Activated CD8-positive, alpha-beta T cell treated with anti-CD3 and anti-CD28 coated beads, Interleukin-2, amount 10 ng/mL, durations not matched to agents 7 days and 5 days (primary cell): Measurements from ENCODE around the gene SETD1B. TPM values are rescaled to one million over a fixed set of nuclear protein-coding genes. Genes with fewer than 3 reads are reported as not detected.

ENCODE experiments used
- ATAC-seq: fragments of 150-1000 bp; cut with Tn5 transposase; one replicate; pipeline ENCODE4 v1.10.0; 2021; ENCODE audit warnings: moderate library complexity
- CTCF ChIA-PET: fragments of 350-600 bp; sonication (Branson Sonifier 250); formaldehyde crosslinking; loops from one replicate; lab custom pipeline; 2021; ENCODE audit warnings: antibody characterized with exemption; lab: Charles Lee
- POLR2A ChIA-PET: fragments of 350-600 bp; sonication (Branson Sonifier 250); formaldehyde crosslinking; loops from one replicate; lab custom pipeline; 2021; ENCODE audit warnings: antibody characterized with exemption; lab: Charles Lee
- DNase-seq: peaks from one replicate; pipeline ENCODE4 v3.0.0-alpha.2; 2020
- H3K27ac Mint-ChIP-seq: one replicate; pipeline ENCODE4 v1.8.0; 2021; ENCODE audit warnings: mild to moderate bottlenecking, mixed read lengths
- H3K27me3 Mint-ChIP-seq: one replicate; pipeline ENCODE4 v1.8.0; 2021; ENCODE audit warnings: low read depth, mixed read lengths
- H3K36me3 Mint-ChIP-seq: one replicate; pipeline ENCODE4 v1.8.0; 2021; ENCODE audit warnings: low read depth, mixed read lengths
- H3K4me1 Mint-ChIP-seq: one replicate; pipeline ENCODE4 v1.8.0; 2021; ENCODE audit warnings: low read depth, mixed read lengths
- H3K4me3 Mint-ChIP-seq: one replicate; pipeline ENCODE4 v1.8.0; 2021; ENCODE audit warnings: mild to moderate bottlenecking, mixed read lengths
- H3K9me3 Mint-ChIP-seq: one replicate; pipeline ENCODE4 v1.8.0; 2022; ENCODE audit warnings: mixed read lengths; ENCODE audit not compliant: insufficient read depth
- total RNA-seq, 2 experiments: library from RNA; stranded (reverse); gene quantifications; one replicate each; pipeline ENCODE4 v1.2.3, GENCODE V29; 2021

Gene SETD1B
- total RNA-seq, 2 experiments from 2014 or later: 30.0 to 30.9 TPM

DNA sequence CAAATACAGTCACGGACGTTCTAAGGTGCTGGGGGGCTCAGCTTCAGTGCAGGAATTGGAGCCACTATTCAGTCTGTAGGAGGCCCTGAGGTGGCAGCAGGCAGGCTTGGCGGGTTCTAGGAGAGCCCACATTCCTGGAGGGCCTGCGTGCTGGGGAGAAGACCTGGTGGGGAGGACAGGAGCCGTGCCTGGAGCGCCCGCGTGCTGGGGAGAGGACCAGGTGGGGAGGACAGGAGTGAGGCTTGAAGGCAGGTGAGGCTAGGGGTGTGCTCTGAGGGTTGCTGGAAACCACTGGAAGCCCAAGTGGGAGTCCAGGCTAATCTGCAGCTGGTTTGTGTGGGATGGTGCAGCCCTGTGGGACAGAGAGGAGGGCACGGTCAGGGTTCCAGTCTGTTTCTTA lies 33.4 kb upstream of the SETD1B start:
- no peak overlapping the region for H3K27ac Mint-ChIP-seq
- DNase-seq (no peak), ATAC-seq (no peak)
- POLR2A ChIA-PET: no interaction called here
- no peaks in the 10 kb centered on the region for H3K9me3 Mint-ChIP-seq
- H3K27me3 Mint-ChIP-seq: no peaks in the 10 kb centered on the region
- CTCF ChIA-PET: interaction anchor here (0.5 to 3.9 kb wide), 2 partner anchors 24 to 420 kb away, joined by 3 to 25 read pairs; partner anchors contain the start of gene RHOF
- H3K36me3 Mint-ChIP-seq: no peaks in the 10 kb centered on the region
- H3K4me1 Mint-ChIP-seq: peaks cover 16% of the 10 kb centered on the region
- no peak overlapping the region for H3K4me3 Mint-ChIP-seq

DNA sequence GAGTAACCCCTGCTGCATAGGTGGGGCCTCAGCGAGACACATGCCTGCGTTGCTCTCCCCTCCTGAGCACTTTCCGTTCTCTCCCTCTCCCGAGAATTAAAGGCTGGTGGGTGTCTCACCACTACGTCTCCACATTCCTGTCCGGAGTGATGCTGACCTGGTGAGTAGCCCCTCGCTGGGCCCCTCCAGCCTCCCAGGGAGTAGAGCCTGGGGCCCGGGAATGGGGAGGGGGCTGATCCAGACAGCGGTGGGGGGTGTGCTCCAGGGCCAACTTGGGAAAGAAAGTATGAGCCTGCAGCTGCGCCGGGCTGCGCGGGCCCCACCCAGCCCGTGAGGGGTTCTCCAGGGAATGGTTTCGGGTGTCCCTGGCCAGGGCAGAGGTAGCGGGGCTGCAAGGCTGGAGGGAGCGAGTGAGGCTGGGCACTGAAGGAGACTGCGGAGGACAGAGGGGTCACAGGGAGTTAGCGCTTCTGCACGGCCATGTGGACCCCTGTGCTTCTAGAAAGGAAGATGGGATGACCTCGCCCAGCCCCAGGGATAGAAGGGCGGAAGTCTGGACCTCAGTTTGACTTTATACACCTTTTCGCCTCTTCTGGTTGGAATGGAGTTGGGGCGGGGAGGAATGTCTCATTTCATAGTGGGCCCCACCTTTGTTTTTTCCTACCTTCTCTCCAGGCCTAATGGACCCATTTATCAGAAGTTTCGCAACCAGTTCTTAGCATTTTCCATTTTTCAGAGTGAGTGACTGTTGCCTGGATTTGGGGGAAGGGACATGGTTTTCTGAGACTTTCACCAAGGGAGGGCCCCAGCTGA lies 32.8 kb upstream of the SETD1B start:
- ATAC-seq (no peak), DNase-seq (no peak)
- H3K9me3 Mint-ChIP-seq: no peaks in the 10 kb centered on the region
- H3K4me1 Mint-ChIP-seq: peaks cover 16% of the 10 kb centered on the region
- ChIA-PET POLR2A (no interaction called here), CTCF (interaction anchor here (3.9 to 16.1 kb wide), 2 partner anchors 21 to 23 kb away, joined by 25 to 581 read pairs; partner anchors contain the start of gene RHOF)
- no peak overlapping the region for H3K4me3 Mint-ChIP-seq
- H3K27ac Mint-ChIP-seq: no peak overlapping the region
- no peaks in the 10 kb centered on the region for H3K36me3 Mint-ChIP-seq
- H3K27me3 Mint-ChIP-seq: no peaks in the 10 kb centered on the region

DNA sequence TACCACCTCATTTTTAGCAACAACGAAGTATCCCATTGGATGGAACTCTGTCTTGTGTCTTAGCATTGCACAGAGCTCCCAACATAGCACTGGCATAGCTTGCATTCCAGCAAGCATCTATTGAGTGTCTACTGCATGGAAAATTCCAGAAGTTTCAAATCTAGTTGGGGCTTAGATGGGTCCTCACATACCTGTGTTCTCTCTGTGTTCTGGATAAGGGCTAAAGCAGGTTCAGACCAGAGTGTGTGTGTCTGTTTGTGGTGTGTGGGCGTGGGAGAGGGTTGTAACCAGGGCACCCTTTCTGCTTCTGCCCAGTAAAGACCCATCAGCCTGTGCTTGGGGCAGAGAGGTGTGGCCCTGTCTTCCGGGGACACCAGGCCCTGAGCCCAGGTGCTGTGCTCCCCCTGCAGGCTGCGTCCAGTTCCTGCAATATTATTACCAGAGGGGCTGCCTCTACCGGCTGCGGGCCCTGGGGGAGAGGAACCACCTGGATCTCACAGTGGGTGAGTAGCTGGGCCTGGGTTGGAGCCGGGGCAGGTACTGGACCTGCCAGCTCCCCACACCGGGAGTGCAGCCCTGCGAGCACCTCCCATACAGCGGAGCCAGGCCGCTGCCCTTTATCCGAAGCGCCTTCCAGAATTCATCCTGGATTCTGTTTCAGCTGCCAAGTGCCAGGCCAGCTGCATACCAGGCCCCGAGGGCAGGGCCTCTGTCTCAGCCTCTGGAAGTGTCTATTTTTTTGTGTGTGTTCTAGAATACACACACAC lies 30.6 kb upstream of the SETD1B start:
- H3K4me3 Mint-ChIP-seq: no peak overlapping the region
- ChIA-PET POLR2A (interaction anchor here (0.8 to 6.0 kb wide), 3 partner anchors 16 to 61 kb away, joined by 3 to 46 read pairs (median 4); partner anchors contain the start of gene RHOF), CTCF (interaction anchor here (0.6 to 16.1 kb wide), 23 partner anchors 9 to 220 kb away, joined by 3 to 581 read pairs (median 5); partner anchors contain the start of genes PSMD9, RHOF and TMEM120B)
- peaks cover 2% of the 10 kb centered on the region for H3K36me3 Mint-ChIP-seq
- ATAC-seq: peak; percentile 87
- peak overlapping the region; percentile 69 for H3K27ac Mint-ChIP-seq
- peak; percentile 90 for DNase-seq
- no peaks in the 10 kb centered on the region for H3K27me3 Mint-ChIP-seq
- H3K4me1 Mint-ChIP-seq: peaks cover 23% of the 10 kb centered on the region
- H3K9me3 Mint-ChIP-seq: no peaks in the 10 kb centered on the region

DNA sequence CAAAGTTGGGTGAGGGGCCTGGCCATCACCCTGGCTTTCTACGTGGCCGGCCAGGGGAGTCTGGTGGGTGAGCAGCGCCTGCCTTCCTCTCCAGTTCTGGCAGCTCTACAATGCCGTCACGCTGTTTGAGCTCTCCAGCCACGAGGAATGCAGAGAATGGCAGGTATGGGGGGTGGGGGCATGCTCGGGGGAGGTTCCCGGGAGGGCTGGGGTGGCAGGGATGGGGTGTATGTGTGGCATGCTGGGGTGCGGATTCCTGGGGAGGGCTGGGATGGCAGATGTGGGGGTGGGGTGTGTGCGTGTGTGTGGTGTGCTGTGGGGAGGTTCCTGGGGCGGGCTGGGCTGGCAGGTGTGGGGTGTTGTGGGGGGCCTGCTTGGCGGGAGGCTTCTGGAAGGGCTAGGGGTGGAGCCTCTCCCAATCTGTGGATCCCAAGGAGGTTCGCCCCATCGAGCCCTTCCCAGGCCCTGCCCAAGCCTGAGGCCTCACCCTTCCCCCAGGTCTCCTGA lies 28.8 kb upstream of the SETD1B start:
- Mint-ChIP-seq H3K4me3 (no peak overlapping the region), H3K4me1 (peaks cover 26% of the 10 kb centered on the region), H3K27ac (peak overlapping the region; percentile 20), H3K27me3 (no peaks in the 10 kb centered on the region), H3K36me3 (peaks cover 13% of the 10 kb centered on the region), H3K9me3 (no peaks in the 10 kb centered on the region)
- DNase-seq (no peak), ATAC-seq (no peak)
- CTCF ChIA-PET: interaction anchor here (1.1 to 16.1 kb wide), 7 partner anchors 7 to 114 kb away, joined by 3 to 581 read pairs (median 17); partner anchors contain the start of genes RHOF and TMEM120B
- POLR2A ChIA-PET: interaction anchor here (1.1 to 6.0 kb wide), 2 partner anchors 19 to 62 kb away, joined by 4 to 46 read pairs; partner anchors contain the start of genes RHOF and TMEM120B

DNA sequence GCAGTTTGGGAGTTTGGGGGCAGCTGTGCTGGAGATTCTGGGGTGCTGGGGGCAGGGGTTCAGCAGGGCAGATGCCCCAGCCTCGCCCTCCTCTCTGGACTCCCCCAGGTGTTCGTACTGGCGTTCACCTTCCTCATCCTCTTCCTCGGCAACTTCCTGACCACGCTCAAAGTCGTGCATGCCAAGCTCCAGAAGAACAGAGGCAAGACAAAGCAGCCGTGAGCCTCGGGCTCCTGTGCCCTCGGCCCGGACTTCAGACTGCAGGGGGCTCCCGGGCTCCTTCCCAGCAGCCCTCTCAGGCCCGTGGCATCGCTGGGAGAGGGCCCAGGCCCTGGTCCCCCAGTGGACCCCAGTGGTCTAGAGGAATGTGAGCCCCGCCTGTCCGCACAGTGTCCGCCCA lies 28.3 kb upstream of the SETD1B start:
- Mint-ChIP-seq H3K36me3 (peaks cover 16% of the 10 kb centered on the region), H3K4me3 (no peak overlapping the region), H3K4me1 (peaks cover 26% of the 10 kb centered on the region), H3K27me3 (no peaks in the 10 kb centered on the region), H3K27ac (no peak overlapping the region), H3K9me3 (no peaks in the 10 kb centered on the region)
- DNase-seq (no peak), ATAC-seq (no peak)
- ChIA-PET CTCF (interaction anchor here (1.1 to 16.1 kb wide), 7 partner anchors 16 to 113 kb away, joined by 3 to 581 read pairs (median 14); partner anchors contain the start of genes RHOF and TMEM120B), POLR2A (interaction anchor here (2.0 to 6.0 kb wide), 2 partner anchors 11 to 18 kb away, joined by 8 to 46 read pairs; partner anchors contain the start of gene RHOF)

DNA sequence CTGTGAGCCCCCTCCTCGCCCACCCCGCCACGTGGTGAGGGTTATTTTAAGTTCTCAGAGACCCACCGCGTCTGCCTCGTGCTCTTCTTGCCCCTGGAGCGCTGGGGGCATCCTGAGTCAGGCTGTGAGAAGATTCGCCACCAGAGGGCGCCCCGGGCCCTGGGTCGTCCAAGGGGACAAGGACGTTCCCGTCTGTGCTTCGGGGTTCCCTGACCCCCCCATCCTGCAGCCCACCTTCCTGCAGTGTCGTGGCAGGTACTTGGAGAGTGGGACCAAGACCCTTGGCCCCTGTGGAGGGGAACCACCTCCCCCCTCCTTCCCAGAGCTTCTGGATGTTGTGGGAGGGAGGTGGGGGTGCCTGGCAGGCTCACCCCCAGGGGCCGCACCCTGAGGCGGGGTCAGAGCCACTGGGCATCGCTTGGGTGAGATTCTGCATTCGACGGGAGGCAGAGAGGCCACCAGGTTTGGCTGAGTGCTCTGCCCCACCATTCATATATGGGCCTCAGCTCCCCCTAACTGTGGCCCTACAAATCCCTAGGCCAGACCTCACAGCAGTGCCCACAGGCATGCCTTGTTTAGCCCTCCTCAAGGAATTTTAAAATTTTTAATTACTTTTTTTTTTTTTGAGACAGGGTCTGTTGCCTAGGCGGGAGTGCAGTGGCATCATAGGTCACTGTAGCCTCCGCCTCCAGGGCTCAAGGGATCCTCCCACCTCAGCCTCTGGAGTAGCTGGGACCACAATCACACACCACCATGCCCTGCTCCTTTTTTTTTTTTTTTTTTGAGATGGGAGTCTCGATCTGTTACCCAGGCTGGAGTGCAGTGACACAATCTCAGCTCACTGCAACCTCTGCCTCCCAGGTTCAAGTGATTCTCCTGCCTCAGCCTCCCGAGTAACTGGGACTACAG lies 27.4 kb upstream of the SETD1B start:
- Mint-ChIP-seq H3K4me3 (no peak overlapping the region), H3K36me3 (peaks cover 20% of the 10 kb centered on the region), H3K27ac (peak overlapping the region; percentile 63), H3K9me3 (no peaks in the 10 kb centered on the region), H3K27me3 (no peaks in the 10 kb centered on the region), H3K4me1 (peaks cover 26% of the 10 kb centered on the region)
- ATAC-seq: peak; percentile 80
- CTCF ChIA-PET: interaction anchor here (0.7 to 16.1 kb wide), 13 partner anchors 15 to 113 kb away, joined by 3 to 581 read pairs (median 4); partner anchors contain the start of genes RHOF and TMEM120B
- DNase-seq: peak; percentile 92
- POLR2A ChIA-PET: interaction anchor here (2.0 to 6.0 kb wide), 2 partner anchors 10 to 17 kb away, joined by 8 to 46 read pairs; partner anchors contain the start of gene RHOF

DNA sequence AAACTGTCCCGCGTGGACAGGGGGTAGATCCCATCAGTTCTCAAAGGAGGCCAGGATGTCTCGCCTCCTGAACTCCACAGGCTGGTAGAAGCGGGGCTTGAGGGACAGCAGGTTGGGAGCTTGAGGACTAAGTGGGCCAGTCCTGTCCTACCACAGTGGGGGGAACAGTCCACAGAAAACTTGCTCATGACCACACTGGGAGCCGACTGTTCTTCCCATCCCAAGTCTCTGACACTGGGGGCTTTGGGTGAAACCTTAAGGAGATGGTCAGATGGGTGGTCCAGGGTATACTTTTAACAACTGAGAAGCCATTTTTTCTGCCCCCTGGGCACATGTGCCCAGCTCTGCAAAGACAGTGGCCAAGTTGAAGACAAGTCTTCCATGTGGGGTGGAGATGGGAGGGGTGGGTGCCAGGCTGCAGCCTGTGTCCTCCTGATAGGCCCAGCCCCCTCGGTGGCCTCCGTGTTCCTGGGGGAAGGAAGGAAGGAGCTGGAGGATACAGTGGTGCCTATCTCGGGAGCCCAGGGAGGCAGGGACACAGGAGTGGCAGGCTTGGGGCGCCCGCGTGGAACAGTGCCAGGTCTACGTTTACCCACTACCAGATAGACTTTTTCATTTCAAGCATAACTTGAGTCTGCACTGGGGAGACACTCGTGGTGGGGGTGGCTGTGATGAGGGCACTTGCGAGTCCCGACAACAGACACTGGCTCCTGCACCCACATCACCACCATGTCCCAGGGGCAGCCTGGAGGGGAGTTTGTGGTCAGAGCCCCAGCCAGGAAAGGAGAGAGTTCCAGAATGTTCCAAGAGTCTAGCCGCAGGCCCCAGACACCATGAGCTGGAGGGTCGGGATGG lies 25.0 kb upstream of the SETD1B start:
- no peak for ATAC-seq
- peaks cover 33% of the 10 kb centered on the region for H3K4me1 Mint-ChIP-seq
- peaks cover 37% of the 10 kb centered on the region for H3K36me3 Mint-ChIP-seq
- H3K4me3 Mint-ChIP-seq: no peak overlapping the region
- POLR2A ChIA-PET: interaction anchor here (1.1 to 26.9 kb wide), 4 partner anchors 11 to 27 kb away, joined by 4 to 543 read pairs (median 6); partner anchors contain the start of genes RHOF and SETD1B
- DNase-seq: no peak
- peak overlapping the region; percentile 52 for H3K27ac Mint-ChIP-seq
- H3K27me3 Mint-ChIP-seq: no peaks in the 10 kb centered on the region
- CTCF ChIA-PET: interaction anchor here (16.1 to 26.5 kb wide), 2 partner anchors 13 to 27 kb away, joined by 581 to 956 read pairs; partner anchors contain the start of genes RHOF and SETD1B
- no peaks in the 10 kb centered on the region for H3K9me3 Mint-ChIP-seq

DNA sequence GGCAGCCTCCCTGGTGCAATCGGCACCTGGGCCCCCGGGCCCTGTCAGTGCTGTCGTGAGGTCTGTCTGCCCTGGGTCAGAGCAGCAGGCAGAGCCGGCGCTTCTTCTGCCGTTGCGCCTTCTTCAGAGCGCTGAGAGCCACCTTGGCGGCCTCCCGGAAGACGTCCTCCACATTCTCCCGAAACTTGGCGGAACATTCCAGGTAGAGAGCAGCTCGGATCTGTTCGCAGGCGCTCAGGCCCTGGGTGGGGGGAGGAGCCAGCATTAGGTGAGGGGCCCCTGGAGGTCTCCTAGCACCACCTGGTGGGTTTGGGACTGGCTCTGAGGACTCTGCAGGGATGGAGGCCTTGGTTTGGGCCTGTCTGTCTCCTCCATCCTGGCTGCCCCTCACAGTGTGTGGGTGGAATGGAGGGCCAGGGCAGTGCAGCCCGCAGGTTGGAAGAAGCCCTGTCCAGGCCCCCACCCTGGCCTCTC lies 24.4 kb upstream of the SETD1B start:
- Mint-ChIP-seq H3K4me3 (no peak overlapping the region), H3K27me3 (no peaks in the 10 kb centered on the region), H3K27ac (no peak overlapping the region), H3K36me3 (peaks cover 41% of the 10 kb centered on the region), H3K4me1 (peaks cover 39% of the 10 kb centered on the region), H3K9me3 (no peaks in the 10 kb centered on the region)
- DNase-seq (no peak), ATAC-seq (no peak)
- CTCF ChIA-PET: interaction anchor here (16.1 to 26.5 kb wide), 2 partner anchors 12 to 26 kb away, joined by 581 to 956 read pairs; partner anchors contain the start of genes RHOF and SETD1B
- POLR2A ChIA-PET: interaction anchor here (1.1 to 26.9 kb wide), 3 partner anchors 12 to 26 kb away, joined by 4 to 543 read pairs (median 6); partner anchors contain the start of genes RHOF and SETD1B

DNA sequence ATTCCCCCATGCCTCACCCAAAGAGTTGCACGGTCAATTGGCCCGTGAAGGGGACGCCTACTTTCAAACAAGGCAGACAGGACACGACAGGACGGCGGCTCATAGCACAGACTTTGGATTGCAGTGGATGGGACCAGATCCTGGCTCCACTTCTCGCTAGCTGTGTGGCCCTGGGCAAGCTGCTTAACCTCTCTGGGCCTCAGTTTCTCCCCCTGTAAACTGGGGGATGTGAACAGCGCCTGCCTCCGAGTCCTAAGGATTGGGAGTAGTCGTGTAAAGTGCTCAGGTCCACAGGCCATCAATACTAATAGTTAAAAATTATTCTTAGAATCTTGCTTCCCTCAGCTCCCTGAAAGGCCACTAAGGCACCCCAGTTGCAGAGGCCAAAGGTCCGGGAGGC lies 23.4 kb upstream of the SETD1B start:
- POLR2A ChIA-PET: interaction anchor here (0.7 to 26.9 kb wide), 4 partner anchors 9 to 243 kb away, joined by 3 to 543 read pairs (median 31); partner anchors contain the start of genes RHOF and SETD1B
- peak overlapping the region; percentile 43 for H3K27ac Mint-ChIP-seq

More for the DNA sequence above, 23.4 kb upstream of the SETD1B start:
- Mint-ChIP-seq H3K36me3 (peaks cover 49% of the 10 kb centered on the region), H3K27me3 (no peaks in the 10 kb centered on the region), H3K4me1 (peaks cover 48% of the 10 kb centered on the region), H3K4me3 (no peak overlapping the region), H3K9me3 (no peaks in the 10 kb centered on the region)
- CTCF ChIA-PET: interaction anchor here (16.1 to 26.5 kb wide), 2 partner anchors 11 to 25 kb away, joined by 581 to 956 read pairs; partner anchors contain the start of genes RHOF and SETD1B
- no peak for ATAC-seq
- DNase-seq: no peak
